Measurements from ENCODE around the gene UBB.

The UBB gene

DNA sequence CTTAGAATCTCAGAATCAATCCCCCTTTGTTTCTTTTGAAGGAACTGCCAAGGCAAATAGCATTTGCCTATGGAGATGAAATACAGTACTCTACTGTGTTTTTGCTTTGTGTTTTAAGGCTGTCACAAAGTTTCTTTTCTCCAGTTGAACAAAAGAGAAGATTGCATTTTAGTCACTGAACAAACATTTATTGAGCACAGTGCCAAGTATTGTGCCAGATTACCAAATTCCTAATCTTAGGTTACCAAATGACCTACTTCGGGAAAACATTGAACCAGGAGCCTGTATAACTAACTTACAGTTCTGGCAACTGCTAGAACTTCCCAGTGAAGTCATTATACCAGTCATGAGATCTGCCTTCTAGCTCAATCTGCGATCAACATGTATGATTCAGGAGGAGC is 3.0 kb upstream of the UBB start:
- H3K4me3 ChIP-seq (ENCODE audit: low read depth, low read length), result no peak overlapping the region
- DNase-seq (ENCODE audit: low read depth), result no peak
- TF ChIP-seq, protein P1, sequence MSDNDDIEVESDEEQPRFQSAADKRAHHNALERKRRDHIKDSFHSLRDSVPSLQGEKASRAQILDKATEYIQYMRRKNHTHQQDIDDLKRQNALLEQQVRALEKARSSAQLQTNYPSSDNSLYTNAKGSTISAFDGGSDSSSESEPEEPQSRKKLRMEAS (IDR thresholded peaks at IDR 0.05; ENCODE audit: low read depth, low read length), result no peak
- TF ChIP-seq MYC (IDR thresholded peaks at IDR 0.05; ENCODE audit: low read depth, low read length) (no peak), POLR2A (IDR thresholded peaks at IDR 0.05; ENCODE audit: extremely low read depth, insufficient read length) (no peak)
- TF ChIP-seq, protein P2, sequence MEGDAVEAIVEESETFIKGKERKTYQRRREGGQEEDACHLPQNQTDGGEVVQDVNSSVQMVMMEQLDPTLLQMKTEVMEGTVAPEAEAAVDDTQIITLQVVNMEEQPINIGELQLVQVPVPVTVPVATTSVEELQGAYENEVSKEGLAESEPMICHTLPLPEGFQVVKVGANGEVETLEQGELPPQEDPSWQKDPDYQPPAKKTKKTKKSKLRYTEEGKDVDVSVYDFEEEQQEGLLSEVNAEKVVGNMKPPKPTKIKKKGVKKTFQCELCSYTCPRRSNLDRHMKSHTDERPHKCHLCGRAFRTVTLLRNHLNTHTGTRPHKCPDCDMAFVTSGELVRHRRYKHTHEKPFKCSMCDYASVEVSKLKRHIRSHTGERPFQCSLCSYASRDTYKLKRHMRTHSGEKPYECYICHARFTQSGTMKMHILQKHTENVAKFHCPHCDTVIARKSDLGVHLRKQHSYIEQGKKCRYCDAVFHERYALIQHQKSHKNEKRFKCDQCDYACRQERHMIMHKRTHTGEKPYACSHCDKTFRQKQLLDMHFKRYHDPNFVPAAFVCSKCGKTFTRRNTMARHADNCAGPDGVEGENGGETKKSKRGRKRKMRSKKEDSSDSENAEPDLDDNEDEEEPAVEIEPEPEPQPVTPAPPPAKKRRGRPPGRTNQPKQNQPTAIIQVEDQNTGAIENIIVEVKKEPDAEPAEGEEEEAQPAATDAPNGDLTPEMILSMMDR (IDR thresholded peaks at IDR 0.05; ENCODE audit: low read depth, low read length), result no peak

DNA sequence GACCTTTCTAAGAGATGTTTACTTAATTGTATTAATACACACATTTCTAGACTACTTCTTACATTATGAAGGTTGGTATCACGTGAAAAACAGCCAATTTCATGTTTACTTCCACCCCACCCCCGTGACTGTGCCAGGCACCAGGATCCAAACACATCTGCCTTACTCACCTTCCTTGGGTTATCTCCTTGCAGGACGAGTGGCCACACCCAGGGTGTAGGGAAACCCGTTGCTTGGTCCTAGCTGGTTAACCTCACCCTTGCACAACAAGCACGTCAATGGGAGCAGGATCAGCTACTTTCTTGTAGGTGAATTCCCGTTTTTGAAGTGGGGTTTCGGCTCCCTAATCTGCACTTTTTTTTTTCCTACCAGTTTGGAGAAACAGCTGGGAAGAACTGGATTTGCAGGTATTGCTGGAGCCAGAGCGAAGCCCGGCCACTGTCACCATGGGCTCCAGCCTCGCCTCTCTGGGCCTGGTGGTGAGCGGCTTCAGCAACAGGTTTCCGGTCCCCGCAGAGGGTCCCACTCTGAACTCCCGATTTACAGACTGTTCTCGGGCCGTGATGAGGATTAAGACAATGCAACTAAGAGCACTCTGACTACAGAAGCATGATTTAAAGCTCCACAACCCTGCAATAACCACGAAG is 2.1 kb upstream of the UBB start:
- TF ChIP-seq MYC (IDR thresholded peaks at IDR 0.05; ENCODE audit: low read depth, low read length), result no peak
- TF ChIP-seq POLR2A (IDR thresholded peaks at IDR 0.05; ENCODE audit: extremely low read depth, insufficient read length), result no peak
- TF ChIP-seq, protein P2 (IDR thresholded peaks at IDR 0.05; ENCODE audit: low read depth, low read length), result no peak
- TF ChIP-seq, protein P1 (IDR thresholded peaks at IDR 0.05; ENCODE audit: low read depth, low read length), result no peak
- DNase-seq (ENCODE audit: low read depth), result no peak
- no peak overlapping the region for H3K4me3 ChIP-seq (ENCODE audit: low read depth, low read length)

DNA sequence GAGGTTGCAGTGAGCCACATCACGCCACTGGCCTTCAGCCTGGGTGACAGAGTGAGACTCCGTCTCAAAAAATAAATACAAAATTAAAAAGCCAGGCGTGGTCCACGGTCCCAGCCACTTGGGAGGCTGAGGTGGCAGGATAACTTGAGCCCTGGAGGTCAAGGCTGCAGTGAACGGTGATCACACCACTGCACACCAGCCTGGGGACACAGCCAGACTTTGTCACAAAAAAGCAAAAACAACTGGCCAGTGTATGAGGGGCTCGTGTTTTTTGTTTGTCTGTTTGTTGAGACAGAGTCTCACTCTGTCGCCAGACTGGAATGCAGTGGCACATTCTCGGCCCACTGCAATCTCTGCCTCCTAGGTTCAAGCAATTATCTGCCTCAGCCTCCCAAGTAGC is 1.2 kb upstream of the UBB start:
- no peak for DNase-seq (ENCODE audit: low read depth)
- no peak overlapping the region for H3K4me3 ChIP-seq (ENCODE audit: low read depth, low read length)
- TF ChIP-seq, protein P1 (IDR thresholded peaks at IDR 0.05; ENCODE audit: low read depth, low read length), result no peak
- TF ChIP-seq POLR2A (IDR thresholded peaks at IDR 0.05; ENCODE audit: extremely low read depth, insufficient read length) (no peak), MYC (IDR thresholded peaks at IDR 0.05; ENCODE audit: low read depth, low read length) (no peak)
- TF ChIP-seq, protein P2 (IDR thresholded peaks at IDR 0.05; ENCODE audit: low read depth, low read length), result no peak

DNA sequence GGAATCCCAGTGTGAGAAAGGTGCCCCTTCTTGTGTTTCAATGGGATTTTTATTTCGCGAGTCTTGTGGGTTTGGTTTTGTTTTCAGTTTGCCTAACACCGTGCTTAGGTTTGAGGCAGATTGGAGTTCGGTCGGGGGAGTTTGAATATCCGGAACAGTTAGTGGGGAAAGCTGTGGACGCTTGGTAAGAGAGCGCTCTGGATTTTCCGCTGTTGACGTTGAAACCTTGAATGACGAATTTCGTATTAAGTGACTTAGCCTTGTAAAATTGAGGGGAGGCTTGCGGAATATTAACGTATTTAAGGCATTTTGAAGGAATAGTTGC is 567 bp downstream of the UBB start:
- DNase-seq (ENCODE audit: low read depth), result no peak
- peak overlapping the region; percentile 100 for H3K4me3 ChIP-seq (ENCODE audit: low read depth, low read length)
- TF ChIP-seq, protein P1 (IDR thresholded peaks at IDR 0.05; ENCODE audit: low read depth, low read length), result no peak
- TF ChIP-seq, protein P2 (IDR thresholded peaks at IDR 0.05; ENCODE audit: low read depth, low read length), result no peak
- TF ChIP-seq MYC (IDR thresholded peaks at IDR 0.05; ENCODE audit: low read depth, low read length) (no peak), POLR2A (IDR thresholded peaks at IDR 0.05; ENCODE audit: extremely low read depth, insufficient read length) (no peak)

DNA sequence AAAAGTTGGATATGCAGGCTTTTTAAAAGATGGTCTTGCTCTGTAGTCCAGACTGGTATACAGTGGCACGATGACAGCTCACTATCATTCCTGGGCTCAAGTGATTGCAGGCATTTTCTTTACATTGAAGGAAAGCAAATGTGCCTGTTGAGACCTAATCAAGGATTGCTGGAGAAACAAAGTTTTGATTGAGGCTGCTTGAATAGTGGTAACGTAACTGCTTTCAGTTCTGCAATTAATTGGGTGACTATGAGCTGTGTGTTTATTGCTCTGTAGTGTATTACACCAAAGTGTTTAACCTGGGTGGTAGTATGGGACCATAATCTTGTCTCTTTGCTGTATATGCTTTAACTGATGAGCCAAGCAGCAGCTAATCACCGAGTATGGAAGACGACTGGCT is 2.3 kb downstream of the UBB start:
- H3K4me3 ChIP-seq (ENCODE audit: low read depth, low read length), result peak overlapping the region; percentile 19
- no peak for DNase-seq (ENCODE audit: low read depth)
- TF ChIP-seq, protein P1 (IDR thresholded peaks at IDR 0.05; ENCODE audit: low read depth, low read length), result no peak
- TF ChIP-seq POLR2A (IDR thresholded peaks at IDR 0.05; ENCODE audit: extremely low read depth, insufficient read length) (no peak), MYC (IDR thresholded peaks at IDR 0.05; ENCODE audit: low read depth, low read length) (no peak)
- TF ChIP-seq, protein P2 (IDR thresholded peaks at IDR 0.05; ENCODE audit: low read depth, low read length), result no peak
